Kidney (tissue), 14 donors: ENCODE measurements around the gene TMEM203. TPM values are rescaled to one million over a fixed set of nuclear protein-coding genes. Genes with fewer than 3 reads are reported as not detected.

Experiments
- DNase-seq, 5 donors: peaks; one replicate each; pipeline ENCODE4 v3.0.0-alpha.2; 2013 to 2020
- FAIRE-seq: peaks from 2 replicates; lab custom pipeline; 2012; peaks lifted over from hg19 to GRCh38; lab: Jason Lieb, UNC
- H3K27ac ChIP-seq, 2 donors: one replicate each; pipeline ENCODE4 v1.7.0; 2013; ENCODE audit warnings: low read depth in 2 of 2, low read length in 2 of 2, inconsistent platforms in 1 of 2
- H3K27me3 ChIP-seq: one replicate; pipeline ENCODE4 v1.7.1; 2013; ENCODE audit warnings: low read length, inconsistent platforms; ENCODE audit not compliant: control insufficient read depth, insufficient read depth
- H3K36me3 ChIP-seq, 3 donors: one replicate each; pipeline versions ENCODE4 v1.7.0 to v1.7.1; 2013; ENCODE audit warnings: low read length in 3 of 3, control low read depth in 1 of 3, inconsistent platforms in 1 of 3; ENCODE audit not compliant: insufficient read depth in 3 of 3, control insufficient read depth in 2 of 3
- H3K4me1 ChIP-seq, 3 donors: one replicate each; pipeline versions ENCODE4 v1.7.0 to v1.7.1; 2013; ENCODE audit warnings: low read length in 3 of 3, inconsistent platforms in 1 of 3, low read depth in 1 of 3; ENCODE audit not compliant: control insufficient read depth in 2 of 3, insufficient read depth in 2 of 3
- H3K4me3 ChIP-seq, 3 donors: one replicate each; pipeline versions ENCODE4 v1.7.0 to v1.8.1; 2013; ENCODE audit warnings: low read length in 3 of 3, control low read depth in 1 of 3, inconsistent platforms in 1 of 3
- H3K9ac ChIP-seq, 3 donors: one replicate each; pipeline versions ENCODE4 v1.7.0 to v1.7.1; 2013; ENCODE audit warnings: low read length in 3 of 3, control low read depth in 1 of 3, inconsistent platforms in 1 of 3
- H3K9me3 ChIP-seq, 3 donors: one replicate each; pipeline versions ENCODE4 v1.7.0 to v1.7.1; 2013; ENCODE audit warnings: low read length in 3 of 3, control low read depth in 1 of 3, inconsistent platforms in 1 of 3; ENCODE audit not compliant: control insufficient read depth in 2 of 3, insufficient read depth in 1 of 3
- CTCF ChIP-seq: IDR thresholded peaks from 3 replicates; pipeline ENCODE4 v1.5.1; 2012; ENCODE audit warnings: mild to moderate bottlenecking, moderate library complexity, borderline replicate concordance; ENCODE audit not compliant: insufficient read depth; ENCODE audit errors: extremely low read depth
- intact Hi-C: fragments of 100-400 bp; cut with DNase I; formaldehyde crosslinking; loops from one replicate; pipeline ENCODE4 v1.11.1; 2022
- polyA plus RNA-seq: library from polyadenylated mRNA; stranded (reverse); fragments of 350-450 nt; fragmentation: Illumina TruSeq; extraction: RNeasy Lipid Tissue Mini Kit (QIAGEN cat#74804); gene quantifications from one replicate; pipeline ENCODE4 v1.2.3, GENCODE V29; 2014; ENCODE audit warnings: low read depth, low replicate concordance; ENCODE audit not compliant: insufficient read depth
- total RNA-seq: library from RNA; stranded (reverse); fragmentation: NEBNext Ultra II Directional; extraction: Animal tissue kit (Norgen Biotek cat#: 25700); gene quantifications from one replicate; pipeline ENCODE4 v1.2.1, GENCODE V29; 2021
- donor health status: control.
- donor health status: control.
- donor health status: control.
- donor health status: control.
- donor health status: control.
- donor health status: DM: yes; HTN: yes; CAD: no.
- donor health status: Normal renal cell carcinoma (clear cell type).

Gene TMEM203
- total and polyA plus RNA-seq, 2 donors from 2014 or later, result 36.3 to 53.5 TPM

GRCh38 chr9:137253717-137254623 is 48.5 kb upstream of the TMEM203 start:
- H3K4me1 ChIP-seq, result peaks cover 0 to 22% (median 13%) of the 10 kb centered on the region in 3 donors
- no peaks in the 10 kb centered on the region for H3K9me3 ChIP-seq
- H3K36me3 ChIP-seq, result peaks cover 0 to 6% (median 2%) of the 10 kb centered on the region in 3 donors
- H3K27ac ChIP-seq, result peak overlapping the region; percentile 53 to 63
- no peak for FAIRE-seq
- H3K9ac ChIP-seq, result peak overlapping the region in 2 of 3 donors; percentile 72 to 82
- peak overlapping the region; percentile 24 to 79 (median 54) for H3K4me3 ChIP-seq
- intact Hi-C loops, result no loop called here
- DNase-seq, result peak in 2 of 5 donors; percentile 47 to 58
- TF ChIP-seq CTCF, result no peak
- H3K27me3 ChIP-seq, result no peaks in the 10 kb centered on the region

- Histone ChIP-seq H3K36me3 (peaks cover 0 to 6% (median 0%) of the 10 kb centered on the region in 3 donors), H3K4me3 (no peak overlapping the region), H3K4me1 (peaks cover 0 to 22% (median 13%) of the 10 kb centered on the region in 3 donors), H3K9me3 (no peaks in the 10 kb centered on the region), H3K9ac (no peak overlapping the region), H3K27me3 (no peaks in the 10 kb centered on the region), H3K27ac (no peak overlapping the region)
- TF ChIP-seq CTCF, result no peak
- FAIRE-seq (no peak), DNase-seq (peak in 2 of 5 donors; percentile 46 to 51)
- intact Hi-C loops, result no loop called here
These were observed 47.4 kb upstream of the TMEM203 start for GRCh38 chr9:137252555-137253506.

- Histone ChIP-seq H3K9ac (no peak overlapping the region), H3K27me3 (no peaks in the 10 kb centered on the region), H3K27ac (no peak overlapping the region), H3K4me3 (no peak overlapping the region), H3K9me3 (no peaks in the 10 kb centered on the region), H3K36me3 (peaks cover 0 to 2% (median 0%) of the 10 kb centered on the region in 3 donors), H3K4me1 (peaks cover 0 to 19% (median 13%) of the 10 kb centered on the region in 3 donors)
- intact Hi-C loops, result no loop called here
- no peak for TF ChIP-seq CTCF
- DNase-seq, result no peak
- FAIRE-seq, result no peak
These were observed 46.2 kb upstream of the TMEM203 start for GRCh38 chr9:137251490-137252268.
